SKM-1 treated with dmso at 0.1 percent for 144 hours (cell line): ENCODE data around the gene BMS1.
"Not testable (repeated sequence)": the region's sequence is repeated elsewhere in the genome, so short reads cannot be mapped to it uniquely, and the experiment has no call there.

ENCODE experiments used
- DNase-seq: peaks from one replicate; lab custom pipeline; 2025; ENCODE audit not compliant: unreplicated experiment; lab: John Stamatoyannopoulos, UW

The BMS1 gene

GRCh38 chr10:42862801-42863200 lies 80.2 kb downstream of the BMS1 start:
- DNase-seq = not testable (repeated sequence)

DNA sequence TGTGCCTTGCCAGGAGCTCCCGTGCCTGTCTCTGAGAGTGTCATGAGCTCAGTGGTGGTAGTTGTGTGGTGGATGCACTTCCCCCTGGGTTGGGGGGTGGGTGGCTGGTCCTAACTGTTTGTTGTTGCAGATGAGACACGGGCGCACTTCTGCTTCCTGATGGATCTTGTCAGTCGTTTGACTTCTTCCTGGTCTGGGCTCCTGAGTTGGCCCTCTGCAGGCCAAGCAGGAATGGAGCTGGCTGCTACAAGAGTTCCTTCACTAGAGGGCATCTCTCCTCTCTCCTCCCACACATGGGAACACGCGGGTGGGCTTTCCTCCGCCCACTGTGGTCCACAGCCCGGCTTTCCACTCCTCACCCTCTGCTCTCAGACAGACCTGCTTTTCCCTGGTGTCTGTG lies 82.0 kb downstream of the BMS1 start:
- DNase-seq = no peak

GRCh38 chr10:42865716-42866114 lies 83.1 kb downstream of the BMS1 start:
- DNase-seq = no peak

- peak; percentile 41 for DNase-seq
Observed at GRCh38 chr10:42866115-42866995, 83.8 kb downstream of the BMS1 start.

- no peak for DNase-seq
Observed at GRCh38 chr10:42867571-42867970, 85.0 kb downstream of the BMS1 start.

- DNase-seq = no peak
Observed at GRCh38 chr10:42868530-42868929, 85.9 kb downstream of the BMS1 start.

DNA sequence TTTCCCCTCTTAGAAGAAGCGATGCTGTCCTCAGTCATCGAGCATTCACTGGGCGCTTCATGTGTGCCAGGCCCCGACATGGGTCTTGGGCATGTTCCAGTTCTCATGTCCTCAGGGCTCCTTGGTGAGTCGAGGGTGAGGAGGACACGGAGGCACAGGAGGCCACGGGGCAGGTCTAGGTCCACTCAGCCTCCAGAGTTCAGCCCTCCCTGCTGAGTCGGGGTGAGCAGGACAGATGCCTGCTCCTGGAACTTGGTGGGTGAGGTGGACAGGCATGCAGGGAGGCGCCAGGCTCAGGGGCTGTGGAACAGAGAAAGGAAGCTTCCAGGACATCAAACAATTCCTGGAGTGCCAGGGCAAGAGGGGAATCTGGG lies 87.4 kb downstream of the BMS1 start:
- DNase-seq = no peak

DNA sequence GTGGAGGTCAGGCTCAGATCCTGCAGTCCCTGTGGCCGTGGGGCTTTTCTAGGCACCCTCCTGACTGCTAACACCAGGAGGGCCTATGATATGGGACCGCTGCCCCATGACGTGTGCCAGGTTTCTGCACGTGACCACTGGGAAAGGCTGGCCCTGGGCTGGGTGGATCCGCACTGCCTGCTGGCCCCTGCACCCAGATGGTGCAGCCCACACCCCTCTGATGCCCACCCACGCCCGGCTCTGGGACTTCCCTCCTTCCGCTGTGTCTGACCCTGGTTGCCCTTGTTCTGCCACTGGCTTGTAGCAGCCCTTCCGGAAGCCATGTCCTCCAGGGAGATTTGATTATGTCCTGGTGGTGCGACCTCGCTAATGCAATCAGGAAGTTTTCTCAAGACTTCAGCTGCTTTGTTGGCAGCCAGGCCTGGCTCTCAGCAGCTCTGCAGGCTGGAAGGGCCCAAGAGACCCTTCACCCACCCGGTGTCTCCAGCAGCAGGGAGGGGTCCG lies 88.6 kb downstream of the BMS1 start:
- DNase-seq = peak; percentile 2

DNA sequence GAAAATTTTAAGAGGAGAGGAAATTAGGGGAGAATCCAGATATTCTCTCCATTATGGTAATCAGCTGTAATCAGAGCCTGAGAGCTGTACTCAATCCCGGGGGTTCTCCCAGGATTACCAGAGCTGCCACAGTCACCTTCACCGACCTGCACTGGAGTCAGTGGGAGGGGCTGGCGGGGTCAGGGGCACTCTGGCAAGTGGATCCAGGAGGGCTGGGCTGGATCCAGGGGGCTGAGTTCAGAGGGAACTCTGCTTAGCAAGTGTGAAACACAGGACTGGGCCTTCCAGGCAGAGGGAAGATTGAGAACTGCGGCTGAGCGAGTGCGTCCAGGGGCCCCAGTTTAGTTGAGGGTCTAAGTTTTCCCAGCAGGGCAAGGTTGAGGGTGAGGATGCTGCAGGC lies 89.2 kb downstream of the BMS1 start:
- no peak for DNase-seq

GRCh38 chr10:42872865-42873435 lies 90.4 kb downstream of the BMS1 start:
- no peak for DNase-seq

DNA sequence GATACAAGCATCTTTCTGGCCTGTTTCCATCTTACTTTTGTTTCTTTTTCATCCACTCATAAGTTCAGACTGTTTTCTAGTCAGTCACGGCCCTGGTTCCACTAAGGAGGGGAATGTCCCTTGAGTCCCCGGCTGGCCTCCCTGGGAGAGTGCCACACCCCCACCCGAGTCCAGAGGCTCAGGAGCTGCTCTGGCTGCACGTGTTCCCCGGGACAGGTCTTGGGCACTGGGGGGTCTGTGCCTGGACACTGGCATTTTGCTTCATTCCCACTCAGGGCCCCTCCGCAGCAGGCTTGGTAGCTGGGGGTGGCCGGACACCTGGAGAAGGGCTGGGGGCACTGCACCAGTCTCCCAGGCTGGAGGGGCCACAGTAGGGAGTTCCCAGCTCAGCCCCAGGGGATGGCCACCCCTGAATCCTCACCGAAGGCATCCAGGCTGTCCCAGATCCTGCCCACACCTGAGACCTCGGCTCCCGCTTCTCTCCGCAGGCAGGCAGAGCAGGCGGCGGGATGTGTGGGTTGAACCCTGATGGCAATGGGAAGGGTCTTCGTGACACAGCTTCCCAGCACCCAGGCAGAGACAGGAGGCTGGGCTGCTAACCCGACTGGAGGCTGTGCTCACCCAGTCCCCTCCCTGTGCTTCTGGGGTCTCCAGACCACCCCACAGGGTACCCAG lies 92.3 kb downstream of the BMS1 start:
- no peak for DNase-seq

DNA sequence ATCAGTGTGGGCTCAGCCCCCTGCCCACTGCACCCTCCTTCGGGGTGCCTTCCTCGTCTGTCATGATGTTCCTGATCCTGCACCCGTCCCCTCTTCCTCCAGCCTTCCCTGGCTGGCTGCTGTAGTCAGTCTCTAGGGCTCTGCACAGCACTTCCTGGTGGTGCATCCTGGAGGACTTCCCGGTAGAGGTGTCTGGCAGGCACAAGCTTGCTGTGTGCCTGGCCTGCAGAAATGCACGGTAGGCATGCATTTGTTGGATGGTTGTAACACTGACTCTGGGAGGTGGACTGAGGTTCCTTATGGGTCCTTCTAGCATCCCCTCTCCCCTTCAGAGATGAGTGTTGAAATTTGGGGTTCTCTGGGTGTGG lies 92.8 kb downstream of the BMS1 start:
- no peak for DNase-seq

DNA sequence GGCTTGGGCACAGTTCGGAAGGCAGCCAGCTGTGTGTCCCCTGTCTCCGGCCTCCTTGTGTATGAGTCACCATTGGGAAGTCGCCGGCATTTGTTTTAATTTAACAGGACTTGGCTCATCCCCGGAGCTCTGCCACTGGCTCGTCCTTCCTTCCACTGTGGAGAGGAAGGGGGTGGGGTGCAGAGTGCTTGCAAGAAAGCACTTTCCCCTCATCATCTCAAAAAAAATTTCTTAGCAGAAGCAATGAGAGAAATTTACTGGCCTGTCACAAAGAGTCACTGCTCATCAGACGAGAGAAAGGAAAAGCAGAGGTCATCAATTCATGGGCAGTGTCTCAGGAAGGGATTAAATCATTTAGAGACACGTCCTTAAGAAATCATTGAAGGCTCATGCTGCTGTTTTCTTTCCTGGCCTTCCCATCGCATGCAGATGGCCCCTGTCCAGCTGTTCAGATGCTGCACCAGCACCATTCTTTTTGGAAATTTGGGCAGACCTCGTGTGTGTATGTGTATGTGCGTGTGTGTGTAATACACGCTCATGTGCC lies 93.3 kb downstream of the BMS1 start:
- no peak for DNase-seq

DNA sequence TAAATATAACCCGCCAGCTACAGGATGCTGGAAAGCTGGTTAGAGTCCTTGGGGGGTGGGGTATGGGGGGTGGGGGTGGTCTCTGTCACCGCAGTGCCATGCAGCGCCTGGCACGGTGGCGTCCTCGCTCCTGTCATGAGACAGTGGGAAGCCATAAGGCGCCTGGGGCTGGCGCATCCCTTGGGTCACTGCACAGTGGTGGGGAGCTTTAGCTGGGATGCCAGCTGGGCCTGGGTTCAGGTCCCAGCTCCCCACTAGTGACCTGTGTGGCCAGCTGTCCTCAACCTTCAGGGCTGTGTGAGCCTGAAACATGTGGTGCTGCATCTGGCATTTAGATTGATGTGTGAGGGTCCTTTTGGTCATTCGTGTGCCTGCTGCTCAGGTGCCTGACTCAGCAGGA lies 93.9 kb downstream of the BMS1 start:
- no peak for DNase-seq

DNA sequence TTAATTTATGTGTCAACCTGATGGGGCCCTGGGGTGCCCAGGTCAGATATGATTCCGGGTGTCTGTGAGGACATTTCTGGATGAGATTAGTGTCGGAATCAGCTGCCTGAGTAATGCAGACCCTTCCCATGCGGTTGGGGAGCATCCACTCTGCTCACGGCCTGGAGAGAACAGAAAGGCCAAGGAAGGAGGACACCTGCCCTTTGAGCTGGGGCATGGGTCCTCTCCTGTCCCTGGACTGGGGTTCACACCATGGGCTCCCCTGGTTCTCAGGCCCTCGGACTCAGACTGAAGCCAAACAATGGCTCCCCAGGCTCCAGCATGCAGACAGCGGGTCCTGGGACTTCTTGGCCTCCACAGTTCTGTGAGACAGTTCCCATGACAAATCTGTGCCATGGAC lies 94.3 kb downstream of the BMS1 start:
- no peak for DNase-seq

DNA sequence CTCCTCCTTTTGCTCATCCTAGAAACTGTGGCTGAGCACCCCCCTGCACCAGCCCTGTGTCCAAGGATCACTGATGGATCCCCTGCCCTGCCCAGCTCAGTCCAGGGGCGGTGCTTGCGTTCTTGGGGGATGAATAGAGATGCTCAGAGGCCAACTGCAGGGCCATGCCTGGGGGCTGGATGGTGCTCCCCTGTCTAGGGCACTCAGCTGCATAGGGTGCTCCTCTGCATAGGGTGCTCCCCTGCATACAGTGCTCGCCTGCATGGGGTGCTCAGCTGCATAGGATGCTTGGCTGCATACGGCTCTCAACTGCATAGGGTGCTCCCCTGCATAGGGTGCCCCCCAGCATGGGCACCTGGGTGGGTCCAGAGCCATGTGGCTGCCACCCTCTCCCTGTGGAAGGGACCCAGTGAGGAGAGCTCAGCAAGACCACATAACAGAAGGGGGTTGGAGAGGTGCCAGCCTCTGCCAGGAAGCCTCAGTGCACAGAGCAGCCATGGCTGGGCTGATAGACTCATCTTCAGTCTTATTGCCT lies 95.0 kb downstream of the BMS1 start:
- no peak for DNase-seq

DNA sequence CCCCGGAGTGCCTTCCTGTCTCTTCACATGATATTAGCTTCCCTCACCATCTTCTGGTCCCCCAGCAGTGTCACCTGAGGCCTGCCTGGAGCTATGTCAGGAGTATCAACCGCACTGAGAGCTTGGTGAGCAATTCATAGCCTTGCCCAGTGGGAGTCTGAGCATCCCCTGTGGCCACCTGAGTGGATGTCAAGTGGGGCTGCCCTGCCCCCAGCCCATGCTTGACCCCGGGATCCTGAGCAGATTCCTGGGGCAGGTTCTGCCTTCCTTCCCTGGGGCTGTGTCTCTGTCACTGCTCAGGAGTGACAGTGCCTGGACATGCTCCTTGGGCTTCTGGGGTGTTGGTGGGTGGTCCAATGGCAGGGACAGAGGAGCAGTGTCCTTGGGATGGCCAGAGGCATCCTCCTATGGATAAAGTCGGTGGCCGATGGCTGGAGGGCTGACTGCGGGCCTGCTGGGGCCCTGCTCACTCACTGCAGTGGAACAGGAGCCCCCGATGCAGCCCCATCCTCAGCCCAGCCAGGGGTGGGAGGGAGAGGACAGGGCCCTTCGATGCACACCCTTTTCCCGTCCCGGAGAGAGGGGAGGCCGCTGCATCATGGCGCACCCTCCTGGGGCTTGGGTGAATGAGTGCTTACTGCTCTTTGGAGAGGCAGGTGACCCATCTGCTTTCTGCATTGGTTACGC lies 95.7 kb downstream of the BMS1 start:
- no peak for DNase-seq

DNA sequence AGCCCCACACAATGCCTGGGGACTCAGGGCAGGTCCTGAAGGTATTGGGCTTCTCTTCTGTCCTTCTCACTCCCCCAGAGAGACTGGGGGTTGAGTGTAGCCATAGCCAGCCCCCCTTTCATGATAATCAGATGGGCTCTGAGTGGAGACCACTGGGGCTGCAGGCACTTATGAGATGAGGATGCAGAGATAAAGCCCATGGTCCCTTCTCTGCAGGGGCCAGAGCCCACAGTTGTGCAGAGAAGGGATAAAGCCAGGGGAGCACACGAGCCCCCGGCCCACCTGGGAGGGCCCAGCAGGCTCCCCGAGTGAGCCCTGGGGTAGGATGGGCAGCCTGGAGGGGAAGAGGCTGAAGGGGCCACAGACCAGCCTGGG lies 96.2 kb downstream of the BMS1 start:
- no peak for DNase-seq

GRCh38 chr10:42879380-42880254 lies 97.0 kb downstream of the BMS1 start:
- DNase-seq = no peak

DNA sequence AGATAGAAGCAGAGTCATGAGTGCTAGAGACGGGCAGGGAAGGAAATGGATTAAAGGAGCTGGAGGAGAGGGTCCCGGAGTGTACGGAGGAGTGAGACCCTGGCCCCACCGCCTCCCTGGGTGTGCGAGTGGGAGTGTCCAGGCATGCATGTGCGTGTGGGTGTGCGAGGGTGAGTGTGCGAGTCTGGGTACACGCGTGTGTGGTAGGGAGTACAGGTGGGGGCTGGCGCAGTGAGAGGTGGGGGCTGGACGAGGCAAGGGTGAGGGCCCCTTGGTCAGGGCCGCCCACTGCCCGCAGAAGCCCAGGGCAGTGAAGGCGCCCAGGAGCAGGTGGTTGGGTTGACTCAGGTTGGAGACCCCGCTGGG lies 97.6 kb downstream of the BMS1 start:
- no peak for DNase-seq
